K562 (cell line): Measurements from ENCODE around the gene ARHGAP26. TPM values are rescaled to one million over a fixed set of nuclear protein-coding genes. Genes with fewer than 3 reads are reported as not detected.

Experiments used
- ATAC-seq: fragments of 200-7000 bp; cut with Tn5 transposase; 3 replicates; pipeline ENCODE4 v1.9.1; 2020; ENCODE audit warnings: moderate library complexity
- BruUV-seq: library from RNA; stranded (reverse); fragments of 400-500 nt; replicated peaks from 2 replicates; lab custom pipeline; 2021; lab: Mats Ljungman, UMichigan
- CTCF ChIA-PET: fragments of 300-600 bp; formaldehyde crosslinking; extraction: SDS; loops from one replicate; lab custom pipeline; 2021; ENCODE audit warnings: low intra/inter-chr PET ratio; lab: Yijun Ruan, JAX
- POLR2A ChIA-PET: fragments of 300-600, 350-650 bp; sonication (Branson Sonifier 250); formaldehyde crosslinking; extraction: SDS; loops from one replicate; lab custom pipeline; 2021; ENCODE audit warnings: antibody characterized with exemption, inconsistent platforms; lab: Yijun Ruan, JAX
- DNase-seq, 4 experiments: peaks; one replicate each; pipeline versions ENCODE4 v3.0.0 to v3.0.0-alpha.2; 2011 to 2018; ENCODE audit warnings: low spot score in 3 of 4, mixed read lengths in 3 of 4; ENCODE audit errors: extremely low read depth in 1 of 4
- FAIRE-seq: peaks from 2 replicates; lab custom pipeline; 2011; peaks lifted over from hg19 to GRCh38; lab: Jason Lieb, UNC
- H2AFZ ChIP-seq: 2 replicates; pipeline ENCODE4 v1.6.0; 2011; ENCODE audit warnings: low read depth, low read length, control low read depth, inconsistent platforms
- H3K27ac ChIP-seq: fragments of 200-600 bp; 3 replicates; pipeline ENCODE4 v1.8.0; 2011; ENCODE audit warnings: low read depth, mild to moderate bottlenecking, control low read depth, inconsistent platforms, low read length, moderate library complexity, mixed read lengths; ENCODE audit errors: extremely low read depth
- H3K27me3 ChIP-seq, 2 experiments: fragments of 300-600 bp in 1 of 2; 2 replicates in 1 of 2; 3 replicates in 1 of 2; pipeline versions ENCODE4 v1.6.0 to v1.8.0; 2011; ENCODE audit warnings: inconsistent platforms in 2 of 2, low read length in 2 of 2, mild to moderate bottlenecking in 1 of 2, mixed read lengths in 1 of 2, moderate library complexity in 1 of 2; ENCODE audit not compliant: control insufficient read depth in 2 of 2, insufficient read depth in 2 of 2
- H3K36me3 ChIP-seq: fragments of 300-600 bp; 3 replicates; pipeline ENCODE4 v1.8.0; 2011; ENCODE audit warnings: mild to moderate bottlenecking, low read length, inconsistent platforms; ENCODE audit not compliant: control insufficient read depth, insufficient read depth
- H3K4me1 ChIP-seq, 2 experiments: fragments of 200-600 bp in 1 of 2; replicated peaks in 1 of 2; 2 replicates in 1 of 2; 3 replicates in 1 of 2; pipeline versions ENCODE4 v1.5.1 to v1.8.0; 2011; ENCODE audit warnings: inconsistent platforms in 2 of 2, low read length in 2 of 2, mild to moderate bottlenecking in 1 of 2, mixed read lengths in 1 of 2, moderate library complexity in 1 of 2; ENCODE audit not compliant: control insufficient read depth in 2 of 2, insufficient read depth in 2 of 2
- H3K4me2 ChIP-seq: 2 replicates; pipeline ENCODE4 v1.6.1; 2011; ENCODE audit warnings: low read length, control low read depth, inconsistent platforms, mixed read lengths; ENCODE audit not compliant: insufficient read depth
- H3K4me3 ChIP-seq: fragments of 200-600 bp; sonication (generic), shearing (Covaris generic); 2 replicates; pipeline ENCODE4 v1.5.1; 2016; ENCODE audit warnings: control low read depth, inconsistent platforms
- H3K79me2 ChIP-seq: fragments of 200-600 bp; 3 replicates; pipeline ENCODE4 v1.8.0; 2011; ENCODE audit warnings: low read length, inconsistent platforms; ENCODE audit not compliant: control insufficient read depth, insufficient read depth
- H3K9ac ChIP-seq, 2 experiments: 2 replicates each; pipeline versions ENCODE4 v1.6.0 to v1.6.1; 2011; ENCODE audit warnings: low read depth in 2 of 2, low read length in 2 of 2, control low read depth in 1 of 2, inconsistent platforms in 1 of 2, mild to moderate bottlenecking in 1 of 2, mixed read lengths in 1 of 2; ENCODE audit not compliant: insufficient read depth in 1 of 2
- H3K9me1 ChIP-seq: one replicate; pipeline ENCODE4 v1.6.0; 2011; ENCODE audit warnings: inconsistent platforms, mild to moderate bottlenecking, low read length, moderate library complexity; ENCODE audit not compliant: control insufficient read depth, insufficient read depth
- H3K9me3 ChIP-seq: replicated peaks from 2 replicates; pipeline ENCODE4 v1.5.1; 2011; ENCODE audit warnings: low read depth, low read length, inconsistent platforms; ENCODE audit not compliant: control insufficient read depth, insufficient read depth
- H4K20me1 ChIP-seq: replicated peaks from 2 replicates; pipeline ENCODE4 v1.6.1; 2011; ENCODE audit warnings: low read length, inconsistent platforms, mixed read lengths; ENCODE audit not compliant: control insufficient read depth, insufficient read depth
- DPF2 ChIP-seq: fragments of 450-650 bp; IDR thresholded peaks from 2 replicates; pipeline ENCODE4 v1.6.1; 2016
- FOS ChIP-seq: IDR thresholded peaks from 3 replicates; pipeline ENCODE4 v1.6.1; 2011; ENCODE audit not compliant: insufficient read length; ENCODE audit errors: extremely low read depth
- FOXJ3 ChIP-seq: sonication (generic); formaldehyde crosslinking; IDR thresholded peaks from 2 replicates; pipeline ENCODE4 v1.4.0; 2020; ENCODE audit warnings: mild to moderate bottlenecking, missing genetic modification reagents
- NELFE ChIP-seq: IDR thresholded peaks from 2 replicates; pipeline ENCODE4 v1.6.1; 2011; ENCODE audit warnings: mild to moderate bottlenecking; ENCODE audit not compliant: insufficient read depth, insufficient read length
- NFATC3 ChIP-seq: fragments of 450-650 bp; IDR thresholded peaks from 2 replicates; pipeline ENCODE4 v1.6.1; 2017; ENCODE audit warnings: mild to moderate bottlenecking
- NFE2L1 ChIP-seq: fragments of 450-650 bp; IDR thresholded peaks from 2 replicates; pipeline ENCODE4 v1.6.1; 2016; ENCODE audit warnings: missing genetic modification characterization, low read depth, mild to moderate bottlenecking, missing compliant biosample characterization, moderate library complexity, borderline replicate concordance
- NR2C1 ChIP-seq, 2 experiments: fragments of 450-650 bp; IDR thresholded peaks; 2 replicates each; pipeline ENCODE4 v1.6.1; 2017; ENCODE audit warnings: mild to moderate bottlenecking in 2 of 2, antibody characterized with exemption in 1 of 2, inconsistent platforms in 1 of 2, missing compliant biosample characterization in 1 of 2, missing genetic modification characterization in 1 of 2
- SMARCA4 ChIP-seq: fragments of 450-650 bp; IDR thresholded peaks from 2 replicates; pipeline ENCODE4 v1.6.1; 2016
- SMARCB1 ChIP-seq: IDR thresholded peaks from 2 replicates; pipeline ENCODE4 v1.6.1; 2011; ENCODE audit warnings: improper control_type of control experiment, low read depth; ENCODE audit not compliant: insufficient read length
- TCF3 ChIP-seq: sonication (generic); formaldehyde crosslinking; IDR thresholded peaks from 2 replicates; pipeline ENCODE4 v1.4.0; 2020; ENCODE audit warnings: mild to moderate bottlenecking, missing genetic modification reagents
- ZBED1 ChIP-seq: IDR thresholded peaks from 2 replicates; pipeline ENCODE4 v1.6.1; 2014
- ZNF217 ChIP-seq: sonication (generic); formaldehyde crosslinking; IDR thresholded peaks from 2 replicates; pipeline ENCODE4 v1.8.0; 2022; ENCODE audit warnings: mild to moderate bottlenecking, missing genetic modification reagents
- ZNF561 ChIP-seq: fragments of 450-650 bp; formaldehyde crosslinking; conservative IDR thresholded peaks from 2 replicates; pipeline ENCODE4 v1.4.0; 2020; ENCODE audit warnings: mild to moderate bottlenecking, moderate library complexity
- WGBS: fragments of 100-300 bp; shearing (Covaris generic); methylation state at CpG from one replicate; pipeline ENCODE4 v1.1.6; 2016; ENCODE audit warnings: low coverage, mixed read lengths; ENCODE audit not compliant: insufficient coverage; ENCODE audit errors: missing lambda C conversion rate; 5-methylcytosine and 5-hydroxymethylcytosine counted together
- in situ Hi-C: fragments of 300-500 bp; cut with MboI; formaldehyde crosslinking; loops from 4 replicates; pipeline ENCODE4 v1.15.0; 2018; ENCODE audit warnings: inconsistent platforms, mixed read lengths
- intact Hi-C: fragments of 100-400 bp; cut with micrococcal nuclease; formaldehyde crosslinking; loops from 2 replicates; pipeline ENCODE4 v1.14.2; 2022
- polyA plus RNA-seq, 8 experiments: library from polyadenylated mRNA; depleted of rRNA in 4 of 8; stranded (reverse) in 5 of 8; unstranded in 3 of 8; fragments of >200 nt; fragmentation: Nextera tagmentation in 2 of 8; fragmentation: Illumina TruSeq in 1 of 8; extraction: Ambion mirVana in 2 of 8; extraction: Trizol in 1 of 8; gene quantifications; 2 replicates each; pipeline versions ENCODE4 v1.2.1 to v1.2.3, GENCODE V29; 2011 to 2014; ENCODE audit warnings: inconsistent platforms in 1 of 8, missing spikeins in 1 of 8
- total RNA-seq, 7 experiments: library from RNA; depleted of rRNA in 6 of 7; stranded (reverse); fragments of >200 nt in 6 of 7; fragmentation: Illumina TruSeq in 2 of 7; extraction: Trizol in 2 of 7; gene quantifications; 2 replicates each; pipeline versions ENCODE4 v1.2.1 to v1.2.3, GENCODE V29; 2011 to 2021; ENCODE audit warnings: low replicate concordance in 1 of 7
- TF ChIP-seq, protein P1 (sequence below), 3 experiments: IDR thresholded peaks in 2 of 3; conservative IDR thresholded peaks in 1 of 3; 2 replicates each; pipeline ENCODE4 v1.5.1; 2011 to 2012; ENCODE audit warnings: low read length in 3 of 3, mild to moderate bottlenecking in 3 of 3, control low read depth in 2 of 3, improper control_type of control experiment in 1 of 3, inconsistent platforms in 1 of 3, low read depth in 1 of 3, mixed read lengths in 1 of 3, moderate library complexity in 1 of 3; ENCODE audit not compliant: insufficient read depth in 2 of 3
- TF ChIP-seq, protein P2 (sequence below): fragments of 450-650 bp; conservative IDR thresholded peaks from 2 replicates; pipeline ENCODE4 v1.6.1; 2016; ENCODE audit warnings: missing genetic modification characterization, low read depth, mild to moderate bottlenecking, missing compliant biosample characterization, moderate library complexity

The ARHGAP26 gene
- total and polyA plus RNA-seq, 9 of the 15 experiments (the other 6 are each of a cell fraction or from before 2014, with no cell fraction given) = 0.13 to 1.1 (median 0.55) TPM

DNA sequence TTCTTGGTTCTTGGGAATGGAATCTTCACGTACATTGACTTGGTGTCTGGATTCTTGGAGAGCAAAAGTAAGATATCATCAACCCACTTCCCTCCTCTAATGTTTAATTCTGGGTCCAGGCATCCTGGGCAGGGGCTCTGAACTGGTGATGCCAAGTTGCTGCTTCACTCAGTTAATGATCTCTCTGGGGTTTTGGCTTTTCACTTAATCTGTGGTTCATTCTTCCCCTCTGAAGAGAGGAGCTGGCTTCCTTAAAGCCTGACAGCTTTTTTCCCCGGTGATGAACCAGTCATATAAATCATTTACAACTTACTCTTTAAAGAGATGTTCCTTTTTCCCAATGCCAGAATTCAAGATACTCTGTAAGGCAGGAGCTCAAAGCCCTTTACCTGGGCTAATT is 65.9 kb downstream of the ARHGAP26 start:
- DNase-seq (no peak), ATAC-seq (no peak), FAIRE-seq (no peak)
- intact Hi-C loops = no loop called here
- H3K27me3 ChIP-seq = peaks cover 0 to 3% of the 10 kb centered on the region in 2 experiments; a peak in 1 of 5 replicates
- H3K9me3 ChIP-seq = no peaks in the 10 kb centered on the region
- H2AFZ ChIP-seq = no peak overlapping the region
- H4K20me1 ChIP-seq = no peaks in the 10 kb centered on the region
- 0% methylated on average over 2 of the region's 2 CpGs for WGBS
- no peak overlapping the region for H3K4me3 ChIP-seq
- no peaks in the 10 kb centered on the region; a peak in 1 of 5 replicates for H3K4me1 ChIP-seq
- H3K9ac ChIP-seq = no peak overlapping the region
- no peaks in the 10 kb centered on the region for H3K36me3 ChIP-seq
- H3K4me2 ChIP-seq = no peak overlapping the region
- in situ Hi-C loops = no loop called here
- no peak for TF ChIP-seq NELFE
- no peak for TF ChIP-seq DPF2
- TF ChIP-seq SMARCB1 = no peak
- TF ChIP-seq FOS = no peak
- no peak for TF ChIP-seq TCF3 (CRISPR knock-in tag)
- TF ChIP-seq NFATC3 = no peak
- TF ChIP-seq NFE2L1 = no peak
- TF ChIP-seq, protein P1, sequence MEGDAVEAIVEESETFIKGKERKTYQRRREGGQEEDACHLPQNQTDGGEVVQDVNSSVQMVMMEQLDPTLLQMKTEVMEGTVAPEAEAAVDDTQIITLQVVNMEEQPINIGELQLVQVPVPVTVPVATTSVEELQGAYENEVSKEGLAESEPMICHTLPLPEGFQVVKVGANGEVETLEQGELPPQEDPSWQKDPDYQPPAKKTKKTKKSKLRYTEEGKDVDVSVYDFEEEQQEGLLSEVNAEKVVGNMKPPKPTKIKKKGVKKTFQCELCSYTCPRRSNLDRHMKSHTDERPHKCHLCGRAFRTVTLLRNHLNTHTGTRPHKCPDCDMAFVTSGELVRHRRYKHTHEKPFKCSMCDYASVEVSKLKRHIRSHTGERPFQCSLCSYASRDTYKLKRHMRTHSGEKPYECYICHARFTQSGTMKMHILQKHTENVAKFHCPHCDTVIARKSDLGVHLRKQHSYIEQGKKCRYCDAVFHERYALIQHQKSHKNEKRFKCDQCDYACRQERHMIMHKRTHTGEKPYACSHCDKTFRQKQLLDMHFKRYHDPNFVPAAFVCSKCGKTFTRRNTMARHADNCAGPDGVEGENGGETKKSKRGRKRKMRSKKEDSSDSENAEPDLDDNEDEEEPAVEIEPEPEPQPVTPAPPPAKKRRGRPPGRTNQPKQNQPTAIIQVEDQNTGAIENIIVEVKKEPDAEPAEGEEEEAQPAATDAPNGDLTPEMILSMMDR (IDR thresholded peaks at IDR 0.05 in 2 of 3, conservative IDR thresholded peaks at IDR 0.05 in 1 of 3; ENCODE audit: insufficient read depth in 2 of 3, low read depth in 1 of 3, low read length in 3 of 3) = no peak
- no peak for TF ChIP-seq ZBED1
- TF ChIP-seq ZNF217 (CRISPR knock-in tag) = no peak
- no peak for TF ChIP-seq ZNF561 (CRISPR knock-in tag)
- TF ChIP-seq, protein P2, sequence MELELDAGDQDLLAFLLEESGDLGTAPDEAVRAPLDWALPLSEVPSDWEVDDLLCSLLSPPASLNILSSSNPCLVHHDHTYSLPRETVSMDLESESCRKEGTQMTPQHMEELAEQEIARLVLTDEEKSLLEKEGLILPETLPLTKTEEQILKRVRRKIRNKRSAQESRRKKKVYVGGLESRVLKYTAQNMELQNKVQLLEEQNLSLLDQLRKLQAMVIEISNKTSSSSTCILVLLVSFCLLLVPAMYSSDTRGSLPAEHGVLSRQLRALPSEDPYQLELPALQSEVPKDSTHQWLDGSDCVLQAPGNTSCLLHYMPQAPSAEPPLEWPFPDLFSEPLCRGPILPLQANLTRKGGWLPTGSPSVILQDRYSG (tag) = no peak
- no peak for TF ChIP-seq NR2C1 (IDR thresholded peaks at IDR 0.05)
- TF ChIP-seq NR2C1 (tag; IDR thresholded peaks at IDR 0.05) = no peak
- no peak for TF ChIP-seq FOXJ3 (CRISPR knock-in tag)
- TF ChIP-seq SMARCA4 = no peak
- H3K9me1 ChIP-seq = no peaks in the 10 kb centered on the region
- no peak overlapping the region for H3K27ac ChIP-seq
- no TSS peak for BruUV-seq
- no peaks in the 10 kb centered on the region for H3K79me2 ChIP-seq
- CTCF ChIA-PET = no interaction called here
- POLR2A ChIA-PET = no interaction called here
